ENCODE data around the gene PPARD.

- TF ChIP-seq TRIM24 (CRISPR knock-in tag; IDR thresholded peaks at IDR 0.05) (no peak), JUNB (CRISPR knock-in tag; IDR thresholded peaks at IDR 0.05; ENCODE audit: borderline replicate concordance) (no peak)
Observed at GRCh38 chr6:35410131-35410530, 67.8 kb downstream of the PPARD start.

Data from HepG2 (cell line).